PC-9 (cell line): ENCODE data around the gene CCM2L.

Experiments used
- EZH2 ChIP-seq: fragments of 200-600 bp; sonication (generic); IDR thresholded peaks from 2 replicates; pipeline ENCODE4 v1.8.0; 2017; ENCODE audit warnings: antibody characterized with exemption, low read depth
- TF ChIP-seq, protein P1 (sequence below): fragments of 200-600 bp; sonication (generic); conservative IDR thresholded peaks from 2 replicates; pipeline ENCODE4 v1.6.1; 2017; ENCODE audit warnings: mixed run types, antibody characterized with exemption, mild to moderate bottlenecking, moderate library complexity

DNA sequence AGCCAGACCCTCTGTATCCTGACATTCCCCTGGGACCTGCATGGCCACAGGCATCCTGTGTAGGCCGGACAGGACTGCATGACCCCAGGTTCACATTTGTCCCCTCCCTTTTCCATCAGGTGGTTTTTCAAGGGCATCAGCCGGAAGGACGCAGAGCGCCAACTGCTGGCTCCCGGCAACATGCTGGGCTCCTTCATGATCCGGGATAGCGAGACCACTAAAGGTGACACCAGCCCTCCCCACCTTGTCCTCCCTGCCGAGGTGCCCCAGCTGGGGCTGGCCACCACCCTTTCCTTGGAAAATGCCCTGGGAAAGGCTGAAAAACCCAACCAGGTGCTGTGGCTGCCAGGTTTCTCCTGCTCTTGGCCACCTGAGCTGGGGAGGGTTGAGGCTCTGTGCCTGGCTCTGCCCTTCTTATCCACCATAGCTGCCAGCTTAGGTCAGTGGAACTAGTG lies 69.4 kb downstream of the CCM2L start:
- TF ChIP-seq, protein P1, sequence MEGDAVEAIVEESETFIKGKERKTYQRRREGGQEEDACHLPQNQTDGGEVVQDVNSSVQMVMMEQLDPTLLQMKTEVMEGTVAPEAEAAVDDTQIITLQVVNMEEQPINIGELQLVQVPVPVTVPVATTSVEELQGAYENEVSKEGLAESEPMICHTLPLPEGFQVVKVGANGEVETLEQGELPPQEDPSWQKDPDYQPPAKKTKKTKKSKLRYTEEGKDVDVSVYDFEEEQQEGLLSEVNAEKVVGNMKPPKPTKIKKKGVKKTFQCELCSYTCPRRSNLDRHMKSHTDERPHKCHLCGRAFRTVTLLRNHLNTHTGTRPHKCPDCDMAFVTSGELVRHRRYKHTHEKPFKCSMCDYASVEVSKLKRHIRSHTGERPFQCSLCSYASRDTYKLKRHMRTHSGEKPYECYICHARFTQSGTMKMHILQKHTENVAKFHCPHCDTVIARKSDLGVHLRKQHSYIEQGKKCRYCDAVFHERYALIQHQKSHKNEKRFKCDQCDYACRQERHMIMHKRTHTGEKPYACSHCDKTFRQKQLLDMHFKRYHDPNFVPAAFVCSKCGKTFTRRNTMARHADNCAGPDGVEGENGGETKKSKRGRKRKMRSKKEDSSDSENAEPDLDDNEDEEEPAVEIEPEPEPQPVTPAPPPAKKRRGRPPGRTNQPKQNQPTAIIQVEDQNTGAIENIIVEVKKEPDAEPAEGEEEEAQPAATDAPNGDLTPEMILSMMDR, result no peak
- no peak for TF ChIP-seq EZH2
